Liver (tissue), 9 donors: ENCODE data around the gene ADPRH. TPM values are rescaled to one million over a fixed set of nuclear protein-coding genes. Genes with fewer than 3 reads are reported as not detected.

ENCODE experiments used
- DNase-seq: peaks from one replicate; pipeline ENCODE4 v3.0.0-alpha.2; 2017; ENCODE audit warnings: low spot score
- H3K27ac ChIP-seq, 2 donors: one replicate each; pipeline ENCODE4 v1.7.0; 2013; ENCODE audit warnings: inconsistent platforms in 2 of 2, low read length in 2 of 2, control low read depth in 1 of 2, low read depth in 1 of 2, mild to moderate bottlenecking in 1 of 2
- H3K27me3 ChIP-seq, 4 donors: one replicate each; pipeline versions ENCODE4 v1.6.1 to v1.7.0; 2013; ENCODE audit warnings: low read length in 3 of 4, inconsistent platforms in 1 of 4, mild to moderate bottlenecking in 1 of 4, moderate library complexity in 1 of 4; ENCODE audit not compliant: control insufficient read depth in 4 of 4, insufficient read depth in 4 of 4
- H3K36me3 ChIP-seq, 4 donors: one replicate each; pipeline versions ENCODE4 v1.6.1 to v1.7.0; 2013; ENCODE audit warnings: low read length in 3 of 4, mild to moderate bottlenecking in 3 of 4, low read depth in 1 of 4, moderate library complexity in 1 of 4; ENCODE audit not compliant: control insufficient read depth in 4 of 4, insufficient read depth in 3 of 4
- H3K4me1 ChIP-seq, 4 donors: one replicate each; pipeline versions ENCODE4 v1.6.1 to v1.7.0; 2013; ENCODE audit warnings: low read length in 3 of 4, mild to moderate bottlenecking in 3 of 4, moderate library complexity in 1 of 4; ENCODE audit not compliant: control insufficient read depth in 4 of 4, insufficient read depth in 4 of 4
- H3K4me3 ChIP-seq, 3 donors: one replicate each; pipeline versions ENCODE4 v1.6.1 to v1.7.0; 2013; ENCODE audit warnings: low read length in 3 of 3, control low read depth in 1 of 3, low read depth in 1 of 3, mild to moderate bottlenecking in 1 of 3
- H3K9ac ChIP-seq, 2 donors: one replicate each; pipeline ENCODE4 v1.7.0; 2013; ENCODE audit warnings: low read length in 2 of 2, mild to moderate bottlenecking in 2 of 2, moderate library complexity in 2 of 2, control low read depth in 1 of 2, low read depth in 1 of 2
- H3K9me3 ChIP-seq, 4 donors: one replicate each; pipeline versions ENCODE4 v1.6.1 to v1.7.0; 2013; ENCODE audit warnings: low read length in 3 of 4; ENCODE audit not compliant: control insufficient read depth in 4 of 4
- EGR1 ChIP-seq, 2 donors: IDR thresholded peaks; 2 replicates each; pipeline ENCODE4 v1.6.1; 2016 to 2018; ENCODE audit warnings: antibody characterized with exemption in 2 of 2, low read depth in 2 of 2
- FOXA1 ChIP-seq: IDR thresholded peaks from 2 replicates; pipeline ENCODE4 v1.6.1; 2016; ENCODE audit warnings: antibody characterized with exemption
- FOXA2 ChIP-seq: IDR thresholded peaks from 2 replicates; pipeline ENCODE4 v1.6.1; 2016; ENCODE audit warnings: antibody characterized with exemption
- JUND ChIP-seq, 2 donors: IDR thresholded peaks; 2 replicates each; pipeline ENCODE4 v1.6.1; 2016; ENCODE audit warnings: antibody characterized with exemption in 2 of 2
- NR2F2 ChIP-seq: IDR thresholded peaks from 2 replicates; pipeline ENCODE4 v1.6.1; 2016; ENCODE audit warnings: antibody characterized with exemption
- SP1 ChIP-seq: IDR thresholded peaks from 2 replicates; pipeline ENCODE4 v1.6.1; 2018; ENCODE audit warnings: antibody characterized with exemption, mild to moderate bottlenecking
- TAF1 ChIP-seq: conservative IDR thresholded peaks from 2 replicates; pipeline ENCODE4 v1.6.1; 2016; ENCODE audit warnings: antibody characterized with exemption, mild to moderate bottlenecking
- YY1 ChIP-seq: IDR thresholded peaks from 2 replicates; pipeline ENCODE4 v1.6.1; 2016; ENCODE audit warnings: antibody characterized with exemption, mild to moderate bottlenecking
- WGBS: extraction: QIAGEN DNeasy Blood & Tissue Kit; methylation state at CpG from one replicate; pipeline ENCODE4 v1.1.7; 2013; 5-methylcytosine and 5-hydroxymethylcytosine counted together
- polyA plus RNA-seq, 2 donors: library from polyadenylated mRNA; stranded (reverse) in 1 of 2; unstranded in 1 of 2; fragments of 200-250 nt in 1 of 2; fragments of >200 nt in 1 of 2; fragmentation: Nextera tagmentation in 1 of 2; extraction: Ambion mirVana in 1 of 2; gene quantifications; one replicate each; pipeline versions ENCODE4 v1.2.1 to v1.2.3, GENCODE V29; 2013 to 2015
- total RNA-seq, 2 donors: library from RNA; depleted of rRNA; stranded (reverse); fragments of >200 nt; gene quantifications; one replicate each; pipeline ENCODE4 v1.2.3, GENCODE V29; 2014
- TF ChIP-seq, protein P1 (sequence below): IDR thresholded peaks from 2 replicates; pipeline ENCODE4 v1.6.1; 2016; ENCODE audit warnings: antibody characterized with exemption
- TF ChIP-seq, protein P2 (sequence below): IDR thresholded peaks from 2 replicates; pipeline ENCODE4 v1.6.1; 2016; ENCODE audit warnings: antibody characterized with exemption, mild to moderate bottlenecking
- TF ChIP-seq, protein P3 (sequence below): fragments of 150-350 bp; IDR thresholded peaks from 2 replicates; pipeline ENCODE4 v1.5.1; 2017; ENCODE audit warnings: improper control_type of control experiment, low read depth, low read length; ENCODE audit not compliant: missing input control
- donor health status: healthy.
- donor health status: healthy.
- donor health status: healthy.
- donor health status: healthy.
- donor health status: healthy.

ADPRH gene
- total and polyA plus RNA-seq, 4 donors, result 0.89 to 3.8 (median 2.4) TPM

DNA sequence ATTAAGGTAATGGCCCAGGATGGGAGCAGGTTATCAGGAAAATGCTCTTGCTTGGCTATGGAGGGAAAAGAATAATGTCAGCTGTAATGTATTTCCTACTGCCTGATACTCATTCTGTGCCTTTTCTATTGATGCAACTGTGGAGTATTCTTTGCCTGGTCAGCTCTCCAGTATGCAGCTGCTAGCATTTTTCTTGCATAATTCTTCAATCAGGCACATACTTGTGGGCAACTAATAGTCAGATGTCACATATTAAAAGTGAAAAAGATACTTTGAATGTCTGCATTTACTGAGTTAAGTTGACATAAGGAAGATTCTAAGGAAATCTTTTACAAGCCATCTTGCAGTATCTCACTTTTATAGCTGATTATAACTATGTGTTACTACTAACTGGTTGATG lies 49.4 kb upstream of the ADPRH start:
- TF ChIP-seq, protein P1, sequence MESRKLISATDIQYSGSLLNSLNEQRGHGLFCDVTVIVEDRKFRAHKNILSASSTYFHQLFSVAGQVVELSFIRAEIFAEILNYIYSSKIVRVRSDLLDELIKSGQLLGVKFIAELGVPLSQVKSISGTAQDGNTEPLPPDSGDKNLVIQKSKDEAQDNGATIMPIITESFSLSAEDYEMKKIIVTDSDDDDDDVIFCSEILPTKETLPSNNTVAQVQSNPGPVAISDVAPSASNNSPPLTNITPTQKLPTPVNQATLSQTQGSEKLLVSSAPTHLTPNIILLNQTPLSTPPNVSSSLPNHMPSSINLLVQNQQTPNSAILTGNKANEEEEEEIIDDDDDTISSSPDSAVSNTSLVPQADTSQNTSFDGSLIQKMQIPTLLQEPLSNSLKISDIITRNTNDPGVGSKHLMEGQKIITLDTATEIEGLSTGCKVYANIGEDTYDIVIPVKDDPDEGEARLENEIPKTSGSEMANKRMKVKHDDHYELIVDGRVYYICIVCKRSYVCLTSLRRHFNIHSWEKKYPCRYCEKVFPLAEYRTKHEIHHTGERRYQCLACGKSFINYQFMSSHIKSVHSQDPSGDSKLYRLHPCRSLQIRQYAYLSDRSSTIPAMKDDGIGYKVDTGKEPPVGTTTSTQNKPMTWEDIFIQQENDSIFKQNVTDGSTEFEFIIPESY, result no peak
- TF ChIP-seq SP1 (no peak), EGR1 (IDR thresholded peaks at IDR 0.05; ENCODE audit: low read depth in 2 of 2) (no peak)
- TF ChIP-seq, protein P2, sequence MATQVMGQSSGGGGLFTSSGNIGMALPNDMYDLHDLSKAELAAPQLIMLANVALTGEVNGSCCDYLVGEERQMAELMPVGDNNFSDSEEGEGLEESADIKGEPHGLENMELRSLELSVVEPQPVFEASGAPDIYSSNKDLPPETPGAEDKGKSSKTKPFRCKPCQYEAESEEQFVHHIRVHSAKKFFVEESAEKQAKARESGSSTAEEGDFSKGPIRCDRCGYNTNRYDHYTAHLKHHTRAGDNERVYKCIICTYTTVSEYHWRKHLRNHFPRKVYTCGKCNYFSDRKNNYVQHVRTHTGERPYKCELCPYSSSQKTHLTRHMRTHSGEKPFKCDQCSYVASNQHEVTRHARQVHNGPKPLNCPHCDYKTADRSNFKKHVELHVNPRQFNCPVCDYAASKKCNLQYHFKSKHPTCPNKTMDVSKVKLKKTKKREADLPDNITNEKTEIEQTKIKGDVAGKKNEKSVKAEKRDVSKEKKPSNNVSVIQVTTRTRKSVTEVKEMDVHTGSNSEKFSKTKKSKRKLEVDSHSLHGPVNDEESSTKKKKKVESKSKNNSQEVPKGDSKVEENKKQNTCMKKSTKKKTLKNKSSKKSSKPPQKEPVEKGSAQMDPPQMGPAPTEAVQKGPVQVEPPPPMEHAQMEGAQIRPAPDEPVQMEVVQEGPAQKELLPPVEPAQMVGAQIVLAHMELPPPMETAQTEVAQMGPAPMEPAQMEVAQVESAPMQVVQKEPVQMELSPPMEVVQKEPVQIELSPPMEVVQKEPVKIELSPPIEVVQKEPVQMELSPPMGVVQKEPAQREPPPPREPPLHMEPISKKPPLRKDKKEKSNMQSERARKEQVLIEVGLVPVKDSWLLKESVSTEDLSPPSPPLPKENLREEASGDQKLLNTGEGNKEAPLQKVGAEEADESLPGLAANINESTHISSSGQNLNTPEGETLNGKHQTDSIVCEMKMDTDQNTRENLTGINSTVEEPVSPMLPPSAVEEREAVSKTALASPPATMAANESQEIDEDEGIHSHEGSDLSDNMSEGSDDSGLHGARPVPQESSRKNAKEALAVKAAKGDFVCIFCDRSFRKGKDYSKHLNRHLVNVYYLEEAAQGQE, result no peak

DNA sequence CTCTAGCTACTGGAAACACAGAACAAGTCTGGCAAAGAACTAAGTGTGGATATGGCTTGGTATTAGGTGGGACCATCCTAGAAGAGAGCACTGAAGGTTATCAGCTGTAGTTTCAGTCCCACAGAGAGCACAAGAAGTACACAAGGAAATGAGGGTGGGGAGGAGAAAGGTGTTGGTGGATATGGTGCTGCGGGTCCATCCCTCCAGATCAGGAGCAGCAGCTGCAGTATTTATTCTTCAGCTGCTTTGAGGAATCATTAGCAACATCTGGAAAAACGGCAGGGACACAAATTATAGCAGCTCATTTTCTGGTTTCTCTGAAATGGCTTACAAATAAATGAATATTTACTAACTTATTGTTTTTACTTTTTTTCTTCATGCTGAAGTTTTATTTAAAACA lies 48.8 kb upstream of the ADPRH start:
- Histone ChIP-seq H3K27ac (no peak overlapping the region), H3K4me3 (no peak overlapping the region), H3K27me3 (no peaks in the 10 kb centered on the region), H3K4me1 (no peaks in the 10 kb centered on the region), H3K36me3 (peaks cover 0 to 5% (median under 1%) of the 10 kb centered on the region in 4 donors), H3K9me3 (no peaks in the 10 kb centered on the region), H3K9ac (no peak overlapping the region)
- TF ChIP-seq FOXA1, result no peak
- no peak for TF ChIP-seq YY1
- TF ChIP-seq JUND (IDR thresholded peaks at IDR 0.05), result no peak
- TF ChIP-seq NR2F2, result no peak
- TF ChIP-seq TAF1, result no peak
- TF ChIP-seq FOXA2, result no peak
- TF ChIP-seq, protein P2, result no peak
- TF ChIP-seq, protein P3, sequence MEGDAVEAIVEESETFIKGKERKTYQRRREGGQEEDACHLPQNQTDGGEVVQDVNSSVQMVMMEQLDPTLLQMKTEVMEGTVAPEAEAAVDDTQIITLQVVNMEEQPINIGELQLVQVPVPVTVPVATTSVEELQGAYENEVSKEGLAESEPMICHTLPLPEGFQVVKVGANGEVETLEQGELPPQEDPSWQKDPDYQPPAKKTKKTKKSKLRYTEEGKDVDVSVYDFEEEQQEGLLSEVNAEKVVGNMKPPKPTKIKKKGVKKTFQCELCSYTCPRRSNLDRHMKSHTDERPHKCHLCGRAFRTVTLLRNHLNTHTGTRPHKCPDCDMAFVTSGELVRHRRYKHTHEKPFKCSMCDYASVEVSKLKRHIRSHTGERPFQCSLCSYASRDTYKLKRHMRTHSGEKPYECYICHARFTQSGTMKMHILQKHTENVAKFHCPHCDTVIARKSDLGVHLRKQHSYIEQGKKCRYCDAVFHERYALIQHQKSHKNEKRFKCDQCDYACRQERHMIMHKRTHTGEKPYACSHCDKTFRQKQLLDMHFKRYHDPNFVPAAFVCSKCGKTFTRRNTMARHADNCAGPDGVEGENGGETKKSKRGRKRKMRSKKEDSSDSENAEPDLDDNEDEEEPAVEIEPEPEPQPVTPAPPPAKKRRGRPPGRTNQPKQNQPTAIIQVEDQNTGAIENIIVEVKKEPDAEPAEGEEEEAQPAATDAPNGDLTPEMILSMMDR, result no peak
- DNase-seq, result no peak
- WGBS, result 88% methylated on average over 2 of the region's 2 CpGs

More for the DNA sequence above, 49.4 kb upstream of the ADPRH start:
- Histone ChIP-seq H3K4me3 (no peak overlapping the region), H3K27me3 (no peaks in the 10 kb centered on the region), H3K27ac (no peak overlapping the region), H3K4me1 (no peaks in the 10 kb centered on the region), H3K9me3 (no peaks in the 10 kb centered on the region), H3K9ac (no peak overlapping the region), H3K36me3 (peaks cover 0 to 5% (median under 1%) of the 10 kb centered on the region in 4 donors)
- DNase-seq, result no peak
